ENCODE results near the gene P2RX7. TPM values are rescaled to one million over a fixed set of nuclear protein-coding genes. Genes with fewer than 3 reads are reported as not detected.

Gene P2RX7
- total RNA-seq, 1 donor from 2014 or later: 0.12 TPM

DNA sequence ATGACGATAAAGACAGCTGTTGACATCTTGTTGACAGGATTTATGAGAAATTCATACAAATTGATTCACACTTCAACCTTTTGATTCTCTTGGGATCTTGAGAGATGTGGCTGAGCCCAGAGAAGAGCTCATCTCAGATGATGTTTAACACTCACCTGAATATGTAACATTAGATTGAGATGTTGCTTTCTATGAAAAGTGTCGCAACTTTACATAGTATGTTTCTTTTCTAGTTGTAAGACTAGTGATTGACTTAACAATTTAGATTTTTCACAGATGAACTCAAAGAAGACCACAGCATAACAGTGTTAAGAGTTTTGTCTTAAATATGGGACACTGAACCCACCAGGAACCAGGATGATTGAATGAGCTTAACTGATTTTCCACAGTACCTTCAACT is 40.6 kb upstream of the P2RX7 start:
- H3K36me3 Mint-ChIP-seq (ENCODE audit: low read depth): no peaks in the 10 kb centered on the region
- no peak for DNase-seq (ENCODE audit: low read depth, low spot score)
- H3K4me3 Mint-ChIP-seq: no peak overlapping the region
- peaks cover 15% of the 10 kb centered on the region for H3K4me1 Mint-ChIP-seq
- H3K9me3 Mint-ChIP-seq: no peaks in the 10 kb centered on the region
- peaks cover 19% of the 10 kb centered on the region for H3K27me3 Mint-ChIP-seq (ENCODE audit: low read depth)
- TF ChIP-seq, protein P1, sequence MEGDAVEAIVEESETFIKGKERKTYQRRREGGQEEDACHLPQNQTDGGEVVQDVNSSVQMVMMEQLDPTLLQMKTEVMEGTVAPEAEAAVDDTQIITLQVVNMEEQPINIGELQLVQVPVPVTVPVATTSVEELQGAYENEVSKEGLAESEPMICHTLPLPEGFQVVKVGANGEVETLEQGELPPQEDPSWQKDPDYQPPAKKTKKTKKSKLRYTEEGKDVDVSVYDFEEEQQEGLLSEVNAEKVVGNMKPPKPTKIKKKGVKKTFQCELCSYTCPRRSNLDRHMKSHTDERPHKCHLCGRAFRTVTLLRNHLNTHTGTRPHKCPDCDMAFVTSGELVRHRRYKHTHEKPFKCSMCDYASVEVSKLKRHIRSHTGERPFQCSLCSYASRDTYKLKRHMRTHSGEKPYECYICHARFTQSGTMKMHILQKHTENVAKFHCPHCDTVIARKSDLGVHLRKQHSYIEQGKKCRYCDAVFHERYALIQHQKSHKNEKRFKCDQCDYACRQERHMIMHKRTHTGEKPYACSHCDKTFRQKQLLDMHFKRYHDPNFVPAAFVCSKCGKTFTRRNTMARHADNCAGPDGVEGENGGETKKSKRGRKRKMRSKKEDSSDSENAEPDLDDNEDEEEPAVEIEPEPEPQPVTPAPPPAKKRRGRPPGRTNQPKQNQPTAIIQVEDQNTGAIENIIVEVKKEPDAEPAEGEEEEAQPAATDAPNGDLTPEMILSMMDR (conservative IDR thresholded peaks at IDR 0.05): no peak
- H3K27ac Mint-ChIP-seq (ENCODE audit: unreplicated experiment): no peak overlapping the region

- no peak for DNase-seq (ENCODE audit: low read depth, low spot score)
- TF ChIP-seq, protein P1 (conservative IDR thresholded peaks at IDR 0.05): no peak
- Mint-ChIP-seq H3K4me1 (peaks cover 15% of the 10 kb centered on the region), H3K27me3 (ENCODE audit: low read depth) (peaks cover 19% of the 10 kb centered on the region), H3K9me3 (no peaks in the 10 kb centered on the region), H3K4me3 (no peak overlapping the region), H3K27ac (ENCODE audit: unreplicated experiment) (no peak overlapping the region), H3K36me3 (ENCODE audit: low read depth) (no peaks in the 10 kb centered on the region)
Observed at GRCh38 chr12:121093487-121093891, 39.2 kb upstream of the P2RX7 start.

GRCh38 chr12:121095544-121096198 is 37.0 kb upstream of the P2RX7 start:
- peaks cover 19% of the 10 kb centered on the region for H3K27me3 Mint-ChIP-seq (ENCODE audit: low read depth)
- H3K4me1 Mint-ChIP-seq: peaks cover 15% of the 10 kb centered on the region
- DNase-seq (ENCODE audit: low read depth, low spot score): peak; percentile 83
- H3K36me3 Mint-ChIP-seq (ENCODE audit: low read depth): no peaks in the 10 kb centered on the region
- H3K4me3 Mint-ChIP-seq: peak overlapping the region; percentile 73
- TF ChIP-seq, protein P1 (conservative IDR thresholded peaks at IDR 0.05): peak; percentile 92
- H3K27ac Mint-ChIP-seq (ENCODE audit: unreplicated experiment): no peak overlapping the region
- peaks cover 5% of the 10 kb centered on the region for H3K9me3 Mint-ChIP-seq

DNA sequence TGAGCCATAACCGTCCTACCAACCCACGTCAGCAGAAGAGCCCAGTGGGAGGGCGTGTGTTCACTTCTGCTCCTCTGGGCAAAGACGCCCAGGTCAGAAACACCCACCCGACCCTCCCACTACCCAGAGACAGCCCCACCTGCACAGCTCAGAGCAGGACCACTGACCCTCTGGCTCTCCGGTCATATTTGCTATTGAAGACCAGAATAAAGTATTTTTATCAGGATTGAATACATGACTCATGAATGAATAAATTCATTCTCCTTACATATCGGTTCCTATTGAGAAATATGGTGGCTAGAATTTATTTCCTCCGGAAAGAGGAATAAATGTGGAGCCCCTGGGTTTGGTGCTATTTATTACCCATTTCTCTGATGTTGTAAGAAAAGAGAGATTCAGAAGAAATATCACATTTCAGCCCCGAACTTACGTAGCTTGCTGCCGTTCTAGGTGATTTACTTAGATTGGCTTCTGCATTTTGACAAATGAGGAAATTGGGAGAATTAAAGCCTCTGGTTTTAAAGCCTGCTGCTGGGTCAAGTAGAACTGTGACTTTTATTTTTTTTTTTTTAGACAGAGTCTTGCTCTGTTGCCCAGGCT is 36.4 kb upstream of the P2RX7 start:
- Mint-ChIP-seq H3K4me1 (peaks cover 11% of the 10 kb centered on the region), H3K36me3 (ENCODE audit: low read depth) (no peaks in the 10 kb centered on the region), H3K4me3 (no peak overlapping the region), H3K27me3 (ENCODE audit: low read depth) (peaks cover 19% of the 10 kb centered on the region), H3K27ac (ENCODE audit: unreplicated experiment) (no peak overlapping the region), H3K9me3 (peaks cover 5% of the 10 kb centered on the region)
- DNase-seq (ENCODE audit: low read depth, low spot score): no peak
- TF ChIP-seq, protein P1 (conservative IDR thresholded peaks at IDR 0.05): peak; percentile 9

GRCh38 chr12:121099779-121100178 is 32.9 kb upstream of the P2RX7 start:
- Mint-ChIP-seq H3K4me1 (peaks cover 8% of the 10 kb centered on the region), H3K4me3 (no peak overlapping the region), H3K9me3 (peaks cover 5% of the 10 kb centered on the region), H3K27me3 (ENCODE audit: low read depth) (peaks cover 13% of the 10 kb centered on the region), H3K27ac (ENCODE audit: unreplicated experiment) (no peak overlapping the region), H3K36me3 (ENCODE audit: low read depth) (no peaks in the 10 kb centered on the region)
- DNase-seq (ENCODE audit: low read depth, low spot score): no peak
- TF ChIP-seq, protein P1 (conservative IDR thresholded peaks at IDR 0.05): no peak

Measured in neural crest cell (in vitro differentiated cells).